Liver (tissue), 9 donors: ENCODE data around the gene GRIN3B. TPM values are rescaled to one million over a fixed set of nuclear protein-coding genes. Genes with fewer than 3 reads are reported as not detected.

ENCODE experiments used
- DNase-seq: peaks from one replicate; pipeline ENCODE4 v3.0.0-alpha.2; 2017; ENCODE audit warnings: low spot score
- H3K27ac ChIP-seq, 2 donors: one replicate each; pipeline ENCODE4 v1.7.0; 2013; ENCODE audit warnings: inconsistent platforms in 2 of 2, low read length in 2 of 2, control low read depth in 1 of 2, low read depth in 1 of 2, mild to moderate bottlenecking in 1 of 2
- H3K27me3 ChIP-seq, 4 donors: one replicate each; pipeline versions ENCODE4 v1.6.1 to v1.7.0; 2013; ENCODE audit warnings: low read length in 3 of 4, inconsistent platforms in 1 of 4, mild to moderate bottlenecking in 1 of 4, moderate library complexity in 1 of 4; ENCODE audit not compliant: control insufficient read depth in 4 of 4, insufficient read depth in 4 of 4
- H3K36me3 ChIP-seq, 4 donors: one replicate each; pipeline versions ENCODE4 v1.6.1 to v1.7.0; 2013; ENCODE audit warnings: low read length in 3 of 4, mild to moderate bottlenecking in 3 of 4, low read depth in 1 of 4, moderate library complexity in 1 of 4; ENCODE audit not compliant: control insufficient read depth in 4 of 4, insufficient read depth in 3 of 4
- H3K4me1 ChIP-seq, 4 donors: one replicate each; pipeline versions ENCODE4 v1.6.1 to v1.7.0; 2013; ENCODE audit warnings: low read length in 3 of 4, mild to moderate bottlenecking in 3 of 4, moderate library complexity in 1 of 4; ENCODE audit not compliant: control insufficient read depth in 4 of 4, insufficient read depth in 4 of 4
- H3K4me3 ChIP-seq, 3 donors: one replicate each; pipeline versions ENCODE4 v1.6.1 to v1.7.0; 2013; ENCODE audit warnings: low read length in 3 of 3, control low read depth in 1 of 3, low read depth in 1 of 3, mild to moderate bottlenecking in 1 of 3
- H3K9ac ChIP-seq, 2 donors: one replicate each; pipeline ENCODE4 v1.7.0; 2013; ENCODE audit warnings: low read length in 2 of 2, mild to moderate bottlenecking in 2 of 2, moderate library complexity in 2 of 2, control low read depth in 1 of 2, low read depth in 1 of 2
- H3K9me3 ChIP-seq, 4 donors: one replicate each; pipeline versions ENCODE4 v1.6.1 to v1.7.0; 2013; ENCODE audit warnings: low read length in 3 of 4; ENCODE audit not compliant: control insufficient read depth in 4 of 4
- EGR1 ChIP-seq, 2 donors: IDR thresholded peaks; 2 replicates each; pipeline ENCODE4 v1.6.1; 2016 to 2018; ENCODE audit warnings: antibody characterized with exemption in 2 of 2, low read depth in 2 of 2
- FOXA1 ChIP-seq: IDR thresholded peaks from 2 replicates; pipeline ENCODE4 v1.6.1; 2016; ENCODE audit warnings: antibody characterized with exemption
- FOXA2 ChIP-seq: IDR thresholded peaks from 2 replicates; pipeline ENCODE4 v1.6.1; 2016; ENCODE audit warnings: antibody characterized with exemption
- GABPA ChIP-seq, 2 donors: IDR thresholded peaks in 1 of 2; conservative IDR thresholded peaks in 1 of 2; 2 replicates each; pipeline ENCODE4 v1.6.1; 2016; ENCODE audit warnings: antibody characterized with exemption in 2 of 2, mild to moderate bottlenecking in 1 of 2, moderate library complexity in 1 of 2
- HNF4A ChIP-seq, 2 donors: conservative IDR thresholded peaks; 2 replicates each; pipeline ENCODE4 v1.6.1; 2016; ENCODE audit warnings: antibody characterized with exemption in 2 of 2, mild to moderate bottlenecking in 2 of 2
- HNF4G ChIP-seq: IDR thresholded peaks from 2 replicates; pipeline ENCODE4 v1.6.1; 2016; ENCODE audit warnings: antibody characterized with exemption
- JUND ChIP-seq, 2 donors: IDR thresholded peaks; 2 replicates each; pipeline ENCODE4 v1.6.1; 2016; ENCODE audit warnings: antibody characterized with exemption in 2 of 2
- NR2F2 ChIP-seq: IDR thresholded peaks from 2 replicates; pipeline ENCODE4 v1.6.1; 2016; ENCODE audit warnings: antibody characterized with exemption
- RAD21 ChIP-seq, 2 donors: IDR thresholded peaks; 2 replicates each; pipeline ENCODE4 v1.6.1; 2016; ENCODE audit warnings: antibody characterized with exemption in 2 of 2, mild to moderate bottlenecking in 2 of 2
- RXRA ChIP-seq, 2 donors: IDR thresholded peaks; 2 replicates each; pipeline ENCODE4 v1.6.1; 2017 to 2018; ENCODE audit warnings: antibody characterized with exemption in 2 of 2, mild to moderate bottlenecking in 1 of 2
- SP1 ChIP-seq: IDR thresholded peaks from 2 replicates; pipeline ENCODE4 v1.6.1; 2018; ENCODE audit warnings: antibody characterized with exemption, mild to moderate bottlenecking
- TAF1 ChIP-seq: conservative IDR thresholded peaks from 2 replicates; pipeline ENCODE4 v1.6.1; 2016; ENCODE audit warnings: antibody characterized with exemption, mild to moderate bottlenecking
- YY1 ChIP-seq: IDR thresholded peaks from 2 replicates; pipeline ENCODE4 v1.6.1; 2016; ENCODE audit warnings: antibody characterized with exemption, mild to moderate bottlenecking
- WGBS: extraction: QIAGEN DNeasy Blood & Tissue Kit; methylation state at CpG from one replicate; pipeline ENCODE4 v1.1.7; 2013; 5-methylcytosine and 5-hydroxymethylcytosine counted together
- polyA plus RNA-seq, 2 donors: library from polyadenylated mRNA; stranded (reverse) in 1 of 2; unstranded in 1 of 2; fragments of 200-250 nt in 1 of 2; fragments of >200 nt in 1 of 2; fragmentation: Nextera tagmentation in 1 of 2; extraction: Ambion mirVana in 1 of 2; gene quantifications; one replicate each; pipeline versions ENCODE4 v1.2.1 to v1.2.3, GENCODE V29; 2013 to 2015
- total RNA-seq, 2 donors: library from RNA; depleted of rRNA; stranded (reverse); fragments of >200 nt; gene quantifications; one replicate each; pipeline ENCODE4 v1.2.3, GENCODE V29; 2014
- TF ChIP-seq, protein P1 (sequence below): fragments of 150-350 bp; IDR thresholded peaks from 2 replicates; pipeline ENCODE4 v1.5.1; 2017; ENCODE audit warnings: improper control_type of control experiment, low read depth, low read length; ENCODE audit not compliant: missing input control
- TF ChIP-seq, protein P2 (sequence below): IDR thresholded peaks from 2 replicates; pipeline ENCODE4 v1.6.1; 2016; ENCODE audit warnings: antibody characterized with exemption
- TF ChIP-seq, protein P3 (sequence below): IDR thresholded peaks from 2 replicates; pipeline ENCODE4 v1.6.1; 2016; ENCODE audit warnings: antibody characterized with exemption, mild to moderate bottlenecking
- TF ChIP-seq, protein P4 (sequence below): IDR thresholded peaks from 2 replicates; pipeline ENCODE4 v1.6.1; 2016; ENCODE audit warnings: antibody characterized with exemption
- TF ChIP-seq, protein P5 (sequence below): IDR thresholded peaks from 2 replicates; pipeline ENCODE4 v1.6.1; 2016; ENCODE audit warnings: antibody characterized with exemption
- donor health status: healthy.
- donor health status: healthy.
- donor health status: healthy.
- donor health status: healthy.
- donor health status: healthy.

The GRIN3B gene
- total and polyA plus RNA-seq, 4 donors, result 0.05 TPM; not detected in 3

DNA sequence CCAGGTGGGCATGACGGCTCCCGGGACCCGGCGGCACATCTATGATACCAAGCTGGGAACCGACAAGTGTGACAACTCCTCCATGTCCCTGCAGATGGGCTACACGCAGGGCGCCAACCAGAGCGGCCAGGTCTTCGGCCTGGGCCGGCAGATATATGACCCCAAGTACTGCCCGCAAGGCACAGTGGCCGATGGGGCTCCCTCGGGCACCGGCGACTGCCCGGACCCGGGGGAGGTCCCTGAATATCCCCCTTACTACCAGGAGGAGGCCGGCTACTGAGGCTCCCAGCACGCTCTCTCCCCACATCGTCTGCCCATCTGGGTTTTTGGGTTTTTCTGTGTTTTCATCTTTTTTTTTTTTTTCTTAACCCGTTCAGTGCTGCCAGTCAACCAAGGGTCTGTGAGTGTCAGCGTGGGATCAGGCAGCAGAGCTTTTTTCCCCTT, 37.4 kb downstream of the GRIN3B start:
- no peak for TF ChIP-seq EGR1 (IDR thresholded peaks at IDR 0.05; ENCODE audit: low read depth in 2 of 2)
- no peak for TF ChIP-seq HNF4G
- TF ChIP-seq, protein P1, sequence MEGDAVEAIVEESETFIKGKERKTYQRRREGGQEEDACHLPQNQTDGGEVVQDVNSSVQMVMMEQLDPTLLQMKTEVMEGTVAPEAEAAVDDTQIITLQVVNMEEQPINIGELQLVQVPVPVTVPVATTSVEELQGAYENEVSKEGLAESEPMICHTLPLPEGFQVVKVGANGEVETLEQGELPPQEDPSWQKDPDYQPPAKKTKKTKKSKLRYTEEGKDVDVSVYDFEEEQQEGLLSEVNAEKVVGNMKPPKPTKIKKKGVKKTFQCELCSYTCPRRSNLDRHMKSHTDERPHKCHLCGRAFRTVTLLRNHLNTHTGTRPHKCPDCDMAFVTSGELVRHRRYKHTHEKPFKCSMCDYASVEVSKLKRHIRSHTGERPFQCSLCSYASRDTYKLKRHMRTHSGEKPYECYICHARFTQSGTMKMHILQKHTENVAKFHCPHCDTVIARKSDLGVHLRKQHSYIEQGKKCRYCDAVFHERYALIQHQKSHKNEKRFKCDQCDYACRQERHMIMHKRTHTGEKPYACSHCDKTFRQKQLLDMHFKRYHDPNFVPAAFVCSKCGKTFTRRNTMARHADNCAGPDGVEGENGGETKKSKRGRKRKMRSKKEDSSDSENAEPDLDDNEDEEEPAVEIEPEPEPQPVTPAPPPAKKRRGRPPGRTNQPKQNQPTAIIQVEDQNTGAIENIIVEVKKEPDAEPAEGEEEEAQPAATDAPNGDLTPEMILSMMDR, result no peak
- TF ChIP-seq, protein P2, sequence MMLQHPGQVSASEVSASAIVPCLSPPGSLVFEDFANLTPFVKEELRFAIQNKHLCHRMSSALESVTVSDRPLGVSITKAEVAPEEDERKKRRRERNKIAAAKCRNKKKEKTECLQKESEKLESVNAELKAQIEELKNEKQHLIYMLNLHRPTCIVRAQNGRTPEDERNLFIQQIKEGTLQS, result no peak
- TF ChIP-seq HNF4A (conservative IDR thresholded peaks at IDR 0.05), result no peak
- TF ChIP-seq, protein P3, sequence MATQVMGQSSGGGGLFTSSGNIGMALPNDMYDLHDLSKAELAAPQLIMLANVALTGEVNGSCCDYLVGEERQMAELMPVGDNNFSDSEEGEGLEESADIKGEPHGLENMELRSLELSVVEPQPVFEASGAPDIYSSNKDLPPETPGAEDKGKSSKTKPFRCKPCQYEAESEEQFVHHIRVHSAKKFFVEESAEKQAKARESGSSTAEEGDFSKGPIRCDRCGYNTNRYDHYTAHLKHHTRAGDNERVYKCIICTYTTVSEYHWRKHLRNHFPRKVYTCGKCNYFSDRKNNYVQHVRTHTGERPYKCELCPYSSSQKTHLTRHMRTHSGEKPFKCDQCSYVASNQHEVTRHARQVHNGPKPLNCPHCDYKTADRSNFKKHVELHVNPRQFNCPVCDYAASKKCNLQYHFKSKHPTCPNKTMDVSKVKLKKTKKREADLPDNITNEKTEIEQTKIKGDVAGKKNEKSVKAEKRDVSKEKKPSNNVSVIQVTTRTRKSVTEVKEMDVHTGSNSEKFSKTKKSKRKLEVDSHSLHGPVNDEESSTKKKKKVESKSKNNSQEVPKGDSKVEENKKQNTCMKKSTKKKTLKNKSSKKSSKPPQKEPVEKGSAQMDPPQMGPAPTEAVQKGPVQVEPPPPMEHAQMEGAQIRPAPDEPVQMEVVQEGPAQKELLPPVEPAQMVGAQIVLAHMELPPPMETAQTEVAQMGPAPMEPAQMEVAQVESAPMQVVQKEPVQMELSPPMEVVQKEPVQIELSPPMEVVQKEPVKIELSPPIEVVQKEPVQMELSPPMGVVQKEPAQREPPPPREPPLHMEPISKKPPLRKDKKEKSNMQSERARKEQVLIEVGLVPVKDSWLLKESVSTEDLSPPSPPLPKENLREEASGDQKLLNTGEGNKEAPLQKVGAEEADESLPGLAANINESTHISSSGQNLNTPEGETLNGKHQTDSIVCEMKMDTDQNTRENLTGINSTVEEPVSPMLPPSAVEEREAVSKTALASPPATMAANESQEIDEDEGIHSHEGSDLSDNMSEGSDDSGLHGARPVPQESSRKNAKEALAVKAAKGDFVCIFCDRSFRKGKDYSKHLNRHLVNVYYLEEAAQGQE, result no peak
- TF ChIP-seq GABPA (IDR thresholded peaks at IDR 0.05 in 1 of 2, conservative IDR thresholded peaks at IDR 0.05 in 1 of 2), result no peak
- no peak for TF ChIP-seq TAF1
- no peak for TF ChIP-seq RAD21 (IDR thresholded peaks at IDR 0.05)
- no peak for TF ChIP-seq FOXA2
- TF ChIP-seq JUND (IDR thresholded peaks at IDR 0.05), result no peak
- no peak for TF ChIP-seq FOXA1
- TF ChIP-seq YY1, result no peak
- TF ChIP-seq, protein P4, sequence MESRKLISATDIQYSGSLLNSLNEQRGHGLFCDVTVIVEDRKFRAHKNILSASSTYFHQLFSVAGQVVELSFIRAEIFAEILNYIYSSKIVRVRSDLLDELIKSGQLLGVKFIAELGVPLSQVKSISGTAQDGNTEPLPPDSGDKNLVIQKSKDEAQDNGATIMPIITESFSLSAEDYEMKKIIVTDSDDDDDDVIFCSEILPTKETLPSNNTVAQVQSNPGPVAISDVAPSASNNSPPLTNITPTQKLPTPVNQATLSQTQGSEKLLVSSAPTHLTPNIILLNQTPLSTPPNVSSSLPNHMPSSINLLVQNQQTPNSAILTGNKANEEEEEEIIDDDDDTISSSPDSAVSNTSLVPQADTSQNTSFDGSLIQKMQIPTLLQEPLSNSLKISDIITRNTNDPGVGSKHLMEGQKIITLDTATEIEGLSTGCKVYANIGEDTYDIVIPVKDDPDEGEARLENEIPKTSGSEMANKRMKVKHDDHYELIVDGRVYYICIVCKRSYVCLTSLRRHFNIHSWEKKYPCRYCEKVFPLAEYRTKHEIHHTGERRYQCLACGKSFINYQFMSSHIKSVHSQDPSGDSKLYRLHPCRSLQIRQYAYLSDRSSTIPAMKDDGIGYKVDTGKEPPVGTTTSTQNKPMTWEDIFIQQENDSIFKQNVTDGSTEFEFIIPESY, result no peak
- no peak for TF ChIP-seq SP1
- TF ChIP-seq, protein P5, sequence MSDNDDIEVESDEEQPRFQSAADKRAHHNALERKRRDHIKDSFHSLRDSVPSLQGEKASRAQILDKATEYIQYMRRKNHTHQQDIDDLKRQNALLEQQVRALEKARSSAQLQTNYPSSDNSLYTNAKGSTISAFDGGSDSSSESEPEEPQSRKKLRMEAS, result no peak
- no peak for TF ChIP-seq RXRA (IDR thresholded peaks at IDR 0.05)
- no peak for TF ChIP-seq NR2F2
- Histone ChIP-seq H3K27me3 (no peaks in the 10 kb centered on the region), H3K27ac (peak overlapping the region; percentile 19 to 69), H3K36me3 (peaks cover 0 to 3% (median 1%) of the 10 kb centered on the region in 4 donors), H3K4me3 (no peak overlapping the region), H3K4me1 (peaks cover 5 to 24% (median 16%) of the 10 kb centered on the region in 4 donors), H3K9me3 (no peaks in the 10 kb centered on the region), H3K9ac (no peak overlapping the region)
- WGBS, result 83% methylated on average over 22 of the region's 22 CpGs
- no peak for DNase-seq
